Measurements from ENCODE around the gene PLOD3.

Gene PLOD3

DNA sequence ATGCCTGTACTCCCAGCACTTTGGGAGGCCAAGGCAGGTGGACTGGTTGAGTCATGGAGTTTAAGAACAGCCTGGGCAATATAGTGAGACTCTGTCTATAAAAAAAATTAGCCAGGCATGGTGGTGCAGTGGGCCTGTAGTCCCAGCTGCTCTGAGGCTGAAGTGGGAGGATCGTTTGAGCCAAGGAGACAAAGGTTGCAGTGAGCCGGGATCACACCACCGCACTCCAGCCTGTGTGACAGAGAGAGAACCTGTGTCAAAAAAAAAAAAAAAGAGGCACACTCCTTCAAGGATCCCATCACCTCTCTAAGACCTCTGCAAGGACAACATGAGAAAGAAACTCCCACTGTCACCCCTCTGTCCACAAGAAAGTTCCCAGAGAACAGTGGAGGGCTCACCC lies 41.7 kb downstream of the PLOD3 start:
- DNase-seq, result no peak

DNA sequence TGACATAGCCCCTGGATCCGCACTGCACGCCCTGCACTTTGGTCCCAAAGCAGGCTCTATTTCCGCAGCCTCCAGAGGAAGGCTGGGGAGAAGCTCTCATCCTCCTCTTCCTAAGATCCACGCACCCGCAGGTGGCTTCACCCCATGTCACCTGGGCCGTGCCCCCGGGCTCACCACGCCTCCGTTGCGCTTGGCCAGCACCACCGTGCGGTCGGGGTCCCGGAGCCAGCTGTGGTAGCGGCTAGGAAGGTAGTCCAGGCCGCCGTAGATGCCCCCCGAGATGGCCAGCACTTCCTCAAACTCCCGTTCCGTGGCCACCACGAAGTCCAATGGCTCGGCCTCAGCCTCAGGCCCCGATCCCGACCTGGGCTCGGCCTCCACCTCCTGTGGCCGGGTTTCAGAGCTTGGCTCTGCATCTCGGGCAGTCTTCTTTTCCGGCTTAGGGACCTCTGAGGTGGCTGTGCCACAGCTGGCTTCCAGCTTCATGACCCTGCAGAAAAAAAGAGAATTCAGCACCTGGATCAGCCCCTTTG lies 43.0 kb downstream of the PLOD3 start:
- no peak for DNase-seq

DNA sequence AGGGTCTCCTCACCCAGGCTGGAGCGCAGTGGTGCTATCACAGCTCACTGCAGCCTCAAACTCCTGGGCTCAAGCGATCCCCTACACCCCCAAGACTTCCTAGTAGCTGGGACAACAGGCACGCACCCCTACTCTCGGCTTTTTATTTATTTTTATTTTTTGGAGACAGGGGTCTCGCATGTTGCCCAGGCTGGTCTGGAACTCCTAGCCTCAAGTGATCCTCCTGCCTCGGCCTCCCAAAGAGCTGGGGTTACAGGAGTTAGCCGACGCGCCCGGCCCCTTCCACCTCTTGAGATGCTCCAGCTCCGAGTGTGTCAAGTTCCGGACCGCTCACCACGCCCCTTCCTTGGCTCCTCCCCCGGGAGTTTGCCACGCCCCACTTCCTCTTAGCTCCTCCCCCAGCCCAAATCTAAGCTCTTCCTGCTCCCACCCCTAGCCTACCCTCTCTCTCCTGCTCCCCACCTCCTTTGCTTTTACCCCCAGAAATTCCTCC lies 43.6 kb downstream of the PLOD3 start:
- peak; percentile 19 to 24 (median 21) for DNase-seq

DNA sequence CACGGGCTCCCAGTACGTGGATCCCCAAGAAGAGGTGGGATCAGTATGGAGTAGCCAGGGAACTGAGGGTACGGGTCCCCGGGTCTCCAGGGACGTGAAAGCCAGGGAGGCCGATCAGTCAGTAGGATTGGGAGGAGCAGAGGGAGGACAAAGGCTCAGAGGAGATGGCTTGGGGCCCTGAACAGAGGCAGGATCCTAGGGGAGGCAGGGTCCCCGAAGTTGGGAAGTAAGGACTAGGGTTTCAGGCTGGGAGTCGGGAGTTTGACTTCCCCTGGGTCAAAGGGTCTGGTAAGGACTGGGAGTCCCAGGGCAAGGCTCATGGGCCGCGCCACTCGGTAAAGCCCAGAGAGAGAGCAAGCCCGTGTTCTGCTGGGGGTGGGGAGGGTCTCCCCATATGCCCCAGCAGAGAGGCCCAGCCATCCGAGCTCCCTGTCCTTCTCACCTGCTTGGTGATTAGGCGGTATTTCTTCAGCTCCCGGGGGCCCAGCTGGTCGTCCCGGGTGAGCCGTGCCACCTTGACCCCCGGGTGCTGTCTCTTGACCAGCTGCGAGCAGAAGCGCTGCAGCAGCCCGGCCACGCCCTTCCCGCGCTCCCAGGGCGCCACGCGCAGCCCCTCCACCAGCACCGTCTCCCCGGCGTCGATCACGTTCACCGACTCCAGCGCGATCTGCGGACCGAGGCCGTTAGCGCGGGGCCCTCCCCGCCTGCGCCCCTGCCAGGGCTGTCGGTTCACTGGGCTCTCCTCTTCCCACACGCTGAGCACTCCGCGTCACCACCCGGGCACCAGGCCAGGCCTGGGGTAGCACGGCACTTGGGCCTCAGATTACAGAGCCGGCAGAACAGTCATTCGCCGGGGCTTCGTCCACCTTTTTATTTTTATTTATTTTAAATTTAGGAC lies 44.3 kb downstream of the PLOD3 start:
- DNase-seq, result no peak

DNA sequence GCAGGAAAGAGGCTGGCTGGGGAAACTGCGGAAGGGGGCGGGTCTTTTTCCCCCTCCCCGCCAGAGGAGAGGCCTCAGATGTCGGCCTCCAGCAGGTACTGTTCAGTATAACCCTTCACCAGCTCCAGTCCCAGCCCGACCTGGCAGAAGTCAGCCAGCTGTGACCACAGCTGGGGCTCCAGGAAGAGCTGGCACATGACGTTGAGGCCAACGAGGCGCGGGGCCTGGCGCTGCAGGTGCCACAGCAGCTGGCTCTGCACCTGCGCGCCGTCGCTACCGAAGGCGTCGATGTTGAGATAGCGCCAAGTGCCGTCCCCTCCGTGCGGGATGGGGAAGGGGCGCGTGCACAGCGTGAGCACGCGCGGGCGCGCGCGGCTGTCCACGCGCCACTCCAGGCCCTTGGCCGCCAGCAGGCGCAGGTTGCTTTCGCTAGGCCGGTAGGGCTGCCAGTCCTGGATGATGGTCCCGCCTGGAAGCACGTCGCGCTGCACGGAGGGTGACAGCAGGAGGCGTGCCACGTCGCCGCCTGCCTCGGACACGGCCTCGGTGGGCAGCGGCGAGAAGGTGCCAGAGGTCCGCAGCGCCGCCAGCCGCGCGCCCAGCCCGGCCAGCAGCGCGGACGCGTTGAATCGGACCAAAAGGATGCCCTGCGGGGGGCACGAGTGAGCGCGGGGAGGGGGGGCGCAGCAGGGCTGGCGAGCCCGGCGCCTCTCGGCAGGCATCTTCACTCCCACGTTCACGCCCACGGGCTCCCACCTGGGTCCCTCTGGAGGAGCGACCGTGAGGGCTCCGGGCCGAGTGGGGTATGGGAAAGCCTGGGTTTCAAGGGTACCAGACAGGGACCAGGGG lies 45.2 kb downstream of the PLOD3 start:
- no peak for DNase-seq

DNA sequence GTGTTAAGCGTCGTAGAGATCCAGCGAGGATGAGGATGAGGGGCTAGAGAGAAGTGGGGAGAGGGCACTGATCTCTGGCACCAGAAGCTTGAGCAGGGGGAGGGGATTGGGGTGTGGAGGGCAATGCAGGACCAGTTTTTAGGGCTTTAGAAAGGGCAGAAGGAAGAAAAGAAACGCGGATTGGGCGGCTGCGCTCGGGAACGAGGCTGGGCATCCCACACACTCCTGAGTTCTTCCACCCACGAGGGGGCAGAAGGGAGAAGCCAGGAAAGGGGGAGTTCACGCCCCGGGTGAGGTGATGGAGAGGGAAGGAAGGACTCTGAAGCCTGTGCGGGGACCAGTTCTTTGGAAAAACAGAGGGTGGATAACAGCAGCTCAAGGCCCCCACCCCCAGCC lies 45.9 kb downstream of the PLOD3 start:
- DNase-seq, result no peak

DNA sequence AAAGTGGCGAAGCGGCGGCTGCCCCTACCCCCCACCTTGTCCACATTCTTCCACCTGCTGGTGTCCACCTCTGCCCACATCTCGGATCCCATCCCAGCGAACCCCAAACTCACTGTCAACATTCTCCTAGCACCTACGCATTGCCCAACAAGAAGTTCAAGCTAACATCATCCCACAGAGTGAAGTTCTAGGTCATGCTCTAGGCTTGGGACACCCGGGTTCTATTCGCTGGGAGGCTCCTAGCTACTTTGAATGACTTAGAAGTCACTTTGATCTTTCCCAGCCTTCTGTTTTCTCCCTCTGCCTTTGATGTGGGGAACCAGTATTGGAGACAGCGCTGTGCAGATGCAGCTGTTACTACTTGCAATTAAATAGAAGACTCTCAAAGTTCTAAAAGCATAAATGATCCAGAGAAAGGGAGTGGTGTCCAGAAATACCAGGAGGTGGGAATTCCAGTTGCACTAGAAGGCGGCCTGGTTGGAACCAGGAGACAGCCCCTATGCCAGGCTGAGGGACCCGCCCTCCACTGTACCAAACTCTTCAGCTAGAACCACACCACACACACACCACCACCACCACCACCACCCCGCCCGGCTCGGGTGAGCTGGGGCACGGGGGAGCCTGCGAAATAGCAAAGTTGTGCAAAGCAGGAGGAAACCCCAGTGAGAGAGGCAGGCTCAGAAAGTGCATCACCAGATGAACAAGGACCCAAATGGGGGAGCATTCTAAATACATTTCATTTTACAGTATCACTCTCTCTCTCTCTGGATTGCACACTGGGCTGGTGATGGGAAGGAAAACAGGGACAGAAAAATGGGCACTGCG lies 46.6 kb downstream of the PLOD3 start:
- no peak for DNase-seq

DNA sequence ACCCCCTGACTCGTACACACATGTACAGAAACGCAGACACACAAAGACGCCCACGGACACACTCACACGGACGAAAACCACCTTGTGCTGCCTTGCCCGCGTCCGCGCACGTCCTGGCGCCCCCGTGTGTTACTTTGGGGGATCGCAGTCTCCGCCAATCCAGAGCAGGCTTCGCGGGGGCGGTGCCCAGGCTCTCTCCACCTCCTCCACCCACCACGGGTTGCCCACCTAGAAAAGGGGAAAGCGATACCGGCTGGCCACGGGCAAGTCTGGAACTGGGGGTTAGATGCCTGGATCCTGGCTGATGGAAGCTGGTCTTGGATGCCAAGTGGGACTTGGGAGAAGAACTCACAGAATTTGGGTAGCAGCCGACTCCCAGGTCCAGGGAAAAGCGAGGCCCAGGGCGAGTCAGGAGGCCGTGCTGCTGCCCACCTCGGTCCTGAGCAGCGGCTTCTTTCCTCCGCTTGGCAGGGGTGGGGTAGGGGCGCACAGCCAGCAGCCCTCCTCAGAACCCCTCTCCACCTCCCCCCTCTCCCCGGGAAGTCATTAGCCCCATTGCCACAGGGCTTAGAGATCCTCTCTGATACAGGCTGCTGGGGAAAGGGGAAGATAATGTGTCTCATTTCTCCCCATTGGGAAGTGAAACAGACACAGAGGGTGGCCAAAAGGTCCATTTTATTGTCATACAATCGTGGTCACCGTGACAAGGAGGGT lies 47.4 kb downstream of the PLOD3 start:
- peak; percentile 55 to 74 (median 58) for DNase-seq

DNA sequence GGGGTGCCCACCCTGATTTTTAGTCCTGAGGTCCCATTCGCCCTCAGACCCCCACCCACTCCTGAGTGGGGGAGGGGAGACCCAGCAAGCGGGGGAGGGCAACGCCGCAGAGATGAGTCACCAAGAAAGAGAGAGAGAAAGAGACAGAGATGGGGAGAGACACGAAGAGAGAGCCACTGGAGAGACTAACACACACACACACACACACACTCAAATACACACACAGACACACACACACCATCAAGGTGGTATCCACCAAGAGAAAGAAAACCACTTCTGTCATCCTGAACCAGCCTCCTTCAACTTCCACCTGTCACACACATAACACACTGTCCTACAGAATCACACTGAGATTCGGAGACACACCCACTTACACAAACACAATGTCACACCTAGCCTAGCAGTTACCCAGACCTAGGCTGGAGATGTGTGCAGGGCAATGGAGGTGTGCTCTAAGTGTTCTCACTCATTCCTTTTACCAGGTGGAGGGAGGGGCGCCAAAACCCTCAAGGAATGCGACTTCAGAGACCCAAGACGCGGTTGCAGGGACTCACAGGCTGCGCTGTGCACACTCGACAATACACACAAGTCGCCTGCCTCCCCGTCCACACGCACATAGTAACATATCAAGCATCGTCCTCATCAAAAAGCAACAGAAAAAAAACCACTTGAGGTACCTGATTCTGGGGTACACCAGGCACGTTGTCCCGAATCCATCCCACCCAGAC lies 48.1 kb downstream of the PLOD3 start:
- DNase-seq, result no peak

DNA sequence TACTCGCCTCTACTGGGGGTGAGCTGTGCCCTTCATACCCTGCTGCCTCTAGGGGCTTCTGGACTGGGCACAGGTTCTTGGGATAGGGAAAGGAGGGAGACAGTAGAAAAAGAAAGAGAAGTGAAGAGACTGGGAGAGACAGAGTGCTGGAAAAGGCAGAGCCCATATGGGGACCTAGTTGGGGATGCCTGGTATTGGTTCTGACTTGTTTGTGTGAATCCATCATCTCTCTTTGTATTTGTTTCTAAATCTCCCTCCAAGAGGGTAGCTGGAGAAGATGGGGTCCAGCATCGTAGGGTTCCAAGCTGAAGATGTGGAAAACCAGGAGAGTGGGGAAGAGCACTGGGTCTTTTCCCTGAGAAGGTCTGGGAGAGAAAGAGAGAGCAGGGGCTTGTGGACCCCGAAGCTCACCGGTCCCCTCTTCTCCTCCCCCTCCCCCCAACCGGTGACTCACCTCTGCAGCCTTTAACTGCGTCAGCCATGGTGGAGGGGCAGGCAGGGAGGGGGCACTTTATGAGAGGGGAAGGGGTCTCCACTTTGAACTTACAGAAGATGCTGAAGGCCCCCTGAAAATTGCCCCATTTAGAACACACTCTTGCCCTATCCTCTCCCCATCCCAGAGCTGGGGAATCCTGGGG lies 48.9 kb downstream of the PLOD3 start:
- no peak for DNase-seq

DNA sequence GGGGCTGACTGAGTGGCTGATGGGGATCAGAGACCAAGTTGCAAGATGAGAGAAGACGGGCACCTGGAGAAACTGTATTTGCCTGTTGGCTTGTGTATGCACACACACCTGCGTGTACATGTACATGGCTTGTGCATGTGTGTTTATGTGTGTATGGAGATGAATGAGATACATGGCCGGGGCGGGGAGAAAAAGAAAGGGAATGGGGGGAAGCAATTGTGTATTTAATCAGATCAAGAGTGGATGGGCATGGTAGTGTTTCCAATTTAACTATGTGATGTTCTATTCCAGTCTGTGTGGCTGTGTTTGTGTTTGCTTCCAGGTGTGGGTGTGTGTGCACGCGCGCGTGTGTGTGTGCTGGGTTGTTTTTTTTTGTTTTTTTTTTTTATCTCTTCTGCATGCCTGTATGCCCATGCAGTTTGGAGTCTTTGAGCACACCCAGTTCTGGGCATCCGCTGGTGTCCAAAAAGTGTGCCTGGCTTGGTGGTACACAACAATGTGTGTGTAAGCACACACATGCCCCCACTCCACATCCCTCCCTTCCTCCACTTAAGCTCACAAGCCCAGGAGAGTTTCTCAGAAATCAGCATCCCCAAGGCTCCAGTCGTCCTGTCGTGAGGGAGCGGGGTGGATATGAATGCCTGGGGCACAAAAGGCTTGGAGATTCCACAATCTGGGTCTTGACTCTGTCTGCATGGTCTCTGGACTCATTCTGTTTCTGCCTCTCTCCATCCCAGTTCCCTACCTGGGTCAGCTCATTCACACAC lies 49.6 kb downstream of the PLOD3 start:
- no peak for DNase-seq

DNA sequence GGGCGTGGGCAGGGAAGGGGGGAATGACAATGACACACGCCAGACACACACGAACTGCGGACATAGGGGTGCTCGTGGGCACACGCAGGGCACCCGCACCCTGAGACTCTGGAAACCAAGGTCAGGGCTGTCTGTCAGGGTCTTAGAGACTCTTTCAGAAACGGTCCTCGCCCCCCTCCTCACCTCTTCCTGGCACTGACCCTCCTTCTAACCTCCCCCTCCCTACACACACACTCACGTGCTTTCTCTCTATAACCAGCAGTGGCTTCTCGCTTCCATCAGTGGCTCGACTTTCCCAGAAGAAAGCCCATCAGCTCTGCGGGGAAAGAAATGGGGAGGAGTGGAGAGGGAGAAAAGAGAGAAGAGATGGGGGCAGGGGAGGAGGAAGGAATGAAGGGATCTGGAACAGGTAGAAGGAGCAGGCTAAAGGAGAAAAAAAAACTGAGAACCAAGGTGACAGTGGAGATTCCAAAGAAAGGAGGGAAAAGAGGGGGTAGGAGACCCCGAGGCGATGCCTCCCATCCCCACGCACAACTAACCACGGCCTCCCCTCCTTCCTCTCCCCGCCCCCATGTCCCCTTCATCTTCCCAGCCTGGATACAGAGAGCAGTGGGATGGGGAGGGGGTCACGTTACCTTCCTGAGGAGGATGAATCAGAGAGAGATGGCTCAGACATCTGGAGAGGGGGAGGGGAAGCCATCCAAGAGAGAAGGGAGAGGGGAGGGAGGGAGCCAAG lies 50.3 kb downstream of the PLOD3 start:
- no peak for DNase-seq

DNA sequence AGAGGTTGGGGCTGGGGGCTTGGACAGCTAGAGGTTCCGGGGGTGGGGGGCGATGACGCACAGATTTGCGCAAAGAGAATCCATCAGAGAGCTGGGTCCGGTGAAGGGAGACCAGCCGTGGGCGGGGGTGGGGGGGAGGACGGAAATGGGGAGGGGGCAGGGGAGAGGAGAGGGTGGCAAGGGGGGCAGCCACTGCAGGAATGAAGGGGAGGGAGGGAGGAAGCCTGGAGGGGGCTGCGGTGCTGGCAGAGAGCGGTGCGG lies 50.8 kb downstream of the PLOD3 start:
- no peak for DNase-seq

DNA sequence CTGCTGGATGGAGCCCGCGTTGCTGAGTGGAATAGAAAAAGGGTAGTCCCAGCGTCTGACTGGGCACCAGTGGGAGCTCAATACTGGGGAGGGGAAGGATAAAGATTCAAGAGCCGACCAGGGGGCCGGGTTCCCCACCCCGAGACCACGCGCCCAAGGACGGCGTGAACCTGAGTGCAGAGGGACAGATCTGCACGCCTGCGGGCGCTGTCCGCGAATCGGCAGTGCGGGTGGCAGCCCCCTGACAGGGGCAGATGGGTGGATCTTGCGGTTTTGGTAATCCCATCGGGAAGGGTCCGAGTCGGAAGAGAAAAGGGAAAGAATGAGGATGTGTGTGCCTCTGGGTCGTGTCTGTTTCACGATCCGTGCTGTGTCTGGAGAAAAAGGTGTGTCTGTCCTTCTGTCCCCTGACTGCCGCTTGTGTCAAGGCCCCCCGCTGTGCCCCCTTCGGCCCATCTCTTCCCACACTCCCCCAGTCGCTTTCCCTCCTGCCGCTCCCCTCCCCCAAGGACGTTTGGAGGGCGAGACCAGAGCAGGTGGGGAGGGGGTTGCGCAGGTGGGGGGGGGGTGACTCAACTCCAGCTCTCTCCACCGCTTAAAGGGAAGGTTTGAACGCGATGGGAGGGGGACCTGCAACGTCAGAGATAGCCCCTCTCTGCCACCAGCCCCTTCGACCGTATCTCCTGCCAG lies 51.3 kb downstream of the PLOD3 start:
- DNase-seq, result no peak

DNA sequence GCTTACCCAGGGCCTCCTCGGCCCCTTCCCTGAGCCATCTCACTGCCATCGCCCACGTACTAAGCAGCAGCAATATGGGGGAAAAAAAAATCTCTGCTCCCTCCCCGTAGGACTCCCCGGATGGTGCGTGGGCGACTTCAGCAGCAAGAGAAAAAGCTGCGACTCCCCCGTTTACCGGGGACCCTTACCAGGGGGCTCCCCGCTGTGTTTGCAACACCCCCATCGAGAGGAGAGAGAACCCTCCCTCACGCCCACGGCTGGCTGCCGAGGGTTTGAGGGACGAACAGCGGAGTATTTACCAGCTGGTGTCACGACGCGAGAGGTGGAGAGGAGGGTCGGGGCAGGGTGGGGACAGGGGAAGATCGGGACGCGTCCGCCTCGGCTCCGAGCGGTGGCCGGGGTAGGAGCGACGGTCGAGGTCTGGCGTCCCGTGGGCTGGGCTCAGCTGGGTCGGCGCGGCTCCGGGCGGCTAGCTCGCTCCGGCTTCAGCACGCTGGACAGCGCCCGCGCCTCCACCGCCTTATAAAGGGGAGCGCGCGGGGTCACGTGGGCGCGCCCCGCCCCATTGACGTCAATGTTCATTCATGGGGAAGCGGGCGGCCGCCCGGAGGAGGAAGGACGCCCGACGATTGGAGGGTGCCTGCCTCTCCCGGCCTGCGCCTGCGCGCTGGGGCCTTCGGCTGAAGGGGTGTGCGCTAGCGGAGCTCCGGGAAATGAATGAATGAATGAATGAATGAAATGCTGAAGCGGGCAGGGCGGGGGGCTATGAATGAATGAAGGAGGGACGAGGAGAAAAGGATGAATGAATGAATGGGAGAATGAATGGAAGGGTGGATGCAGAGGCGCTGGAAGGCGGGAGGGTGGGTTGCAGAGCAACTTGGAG lies 52.1 kb downstream of the PLOD3 start, which contains the start of gene VGF:
TSS of gene VGF (minus strand) at position 495 of the 883 bp plus-strand sequence. CDS start 726 bp downstream, outside the sequence.
- peak; percentile 80 to 85 (median 82) for DNase-seq

DNA sequence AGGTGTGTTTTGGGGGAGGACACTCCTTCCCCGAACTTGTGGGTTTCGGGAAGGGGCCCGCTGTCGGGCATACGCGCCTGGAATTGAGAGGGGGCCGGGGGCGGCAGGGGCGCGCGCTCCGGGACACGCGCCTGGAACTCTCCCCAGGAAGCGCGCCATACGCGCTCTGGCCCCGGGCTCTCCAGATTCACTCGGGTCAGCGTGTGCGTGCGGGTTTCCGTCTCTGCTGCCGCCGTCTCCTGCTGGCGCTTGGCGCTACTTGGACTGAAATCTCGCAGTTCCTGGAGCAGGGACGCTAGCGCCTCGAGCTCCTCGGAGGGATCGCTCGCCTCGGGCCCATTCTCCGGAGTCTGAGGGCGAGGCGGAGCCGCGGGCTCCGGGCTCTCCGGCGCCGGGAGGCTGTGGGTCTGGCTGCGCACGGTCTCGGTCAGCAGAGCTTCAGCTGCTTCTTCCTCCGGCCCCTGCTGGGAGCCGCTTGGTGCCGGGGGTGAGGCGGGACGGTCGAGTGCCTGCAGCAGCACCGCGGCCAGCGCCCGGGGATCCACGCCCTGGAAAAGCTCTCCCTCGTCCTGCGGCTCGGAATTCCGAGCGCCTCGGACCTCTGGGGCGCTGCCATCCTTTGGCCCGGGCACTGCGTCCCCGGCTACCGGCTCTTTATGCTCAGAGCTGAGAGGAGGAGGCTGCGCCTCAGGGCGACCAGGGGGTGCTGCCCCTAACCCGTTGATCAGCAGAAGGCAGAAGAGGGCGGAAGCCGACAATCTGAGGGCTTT lies 53.1 kb downstream of the PLOD3 start:
- DNase-seq, result no peak
